ENCODE data around the gene SPECC1L.
A peak's percentile ranks its signal among the peaks of the same experiment; 100 is the strongest.

The SPECC1L gene

DNA sequence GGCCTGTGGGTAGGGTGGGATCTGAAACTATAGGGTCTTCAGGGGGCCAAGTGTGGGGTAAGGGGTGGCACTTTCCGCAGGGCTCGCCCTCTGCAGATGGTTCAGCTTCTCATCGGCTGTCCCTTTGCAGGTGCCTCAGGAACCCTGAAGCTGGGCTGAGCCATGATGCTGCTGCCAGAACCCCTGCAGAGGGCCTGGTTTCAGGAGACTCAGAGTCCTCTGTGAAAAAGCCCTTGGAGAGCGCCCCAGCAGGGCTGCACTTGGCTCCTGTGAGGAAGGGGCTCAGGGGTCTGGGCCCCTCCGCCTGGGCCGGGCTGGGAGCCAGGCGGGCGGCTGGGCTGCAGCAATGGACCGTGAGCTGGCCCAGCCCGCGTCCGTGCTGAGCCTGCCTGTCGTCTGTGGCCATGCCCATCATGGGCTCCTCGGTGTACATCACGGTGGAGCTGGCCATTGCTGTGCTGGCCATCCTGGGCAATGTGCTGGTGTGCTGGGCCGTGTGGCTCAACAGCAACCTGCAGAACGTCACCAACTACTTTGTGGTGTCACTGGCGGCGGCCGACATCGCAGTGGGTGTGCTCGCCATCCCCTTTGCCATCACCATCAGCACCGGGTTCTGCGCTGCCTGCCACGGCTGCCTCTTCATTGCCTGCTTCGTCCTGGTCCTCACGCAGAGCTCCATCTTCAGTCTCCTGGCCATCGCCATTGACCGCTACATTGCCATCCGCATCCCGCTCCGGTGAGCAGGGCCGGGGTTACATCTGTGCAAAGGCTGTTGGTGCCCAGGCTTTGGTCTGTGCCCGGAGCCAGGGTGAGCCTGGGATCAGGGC is 162.6 kb downstream of the SPECC1L start:
- DNase-seq = no peak

DNA sequence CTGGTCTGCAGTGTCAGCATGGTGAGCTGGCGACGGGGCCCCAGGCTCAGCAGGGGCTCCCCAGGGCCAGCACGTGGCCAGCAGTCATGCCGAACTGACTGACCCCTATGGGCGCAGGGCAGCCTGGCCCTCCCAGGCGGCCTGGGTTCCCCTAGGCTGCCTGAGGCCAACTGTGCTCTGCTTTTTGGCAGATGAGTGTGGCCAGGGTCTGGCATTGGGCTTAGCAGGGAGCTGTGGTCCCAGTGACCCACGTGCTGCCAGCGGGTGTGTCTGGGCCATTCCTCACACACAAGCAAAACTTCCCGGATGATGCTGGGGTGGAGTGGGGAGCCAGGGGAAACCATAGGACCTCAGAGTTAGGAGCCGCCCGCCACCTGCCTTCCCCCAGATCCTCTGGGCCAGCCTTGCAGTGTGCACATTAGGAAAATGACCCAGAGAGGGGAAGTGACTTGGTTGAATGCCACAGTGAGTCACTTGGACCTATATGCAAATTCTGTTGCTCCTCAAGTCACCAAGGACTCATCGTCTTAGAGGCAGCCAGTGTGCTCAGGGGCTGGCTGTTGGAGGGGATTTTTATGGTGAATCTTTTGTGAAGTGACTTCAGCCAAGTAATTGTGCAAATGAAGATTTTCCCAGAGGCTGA is 163.3 kb downstream of the SPECC1L start:
- peak; percentile 73 for DNase-seq

DNA sequence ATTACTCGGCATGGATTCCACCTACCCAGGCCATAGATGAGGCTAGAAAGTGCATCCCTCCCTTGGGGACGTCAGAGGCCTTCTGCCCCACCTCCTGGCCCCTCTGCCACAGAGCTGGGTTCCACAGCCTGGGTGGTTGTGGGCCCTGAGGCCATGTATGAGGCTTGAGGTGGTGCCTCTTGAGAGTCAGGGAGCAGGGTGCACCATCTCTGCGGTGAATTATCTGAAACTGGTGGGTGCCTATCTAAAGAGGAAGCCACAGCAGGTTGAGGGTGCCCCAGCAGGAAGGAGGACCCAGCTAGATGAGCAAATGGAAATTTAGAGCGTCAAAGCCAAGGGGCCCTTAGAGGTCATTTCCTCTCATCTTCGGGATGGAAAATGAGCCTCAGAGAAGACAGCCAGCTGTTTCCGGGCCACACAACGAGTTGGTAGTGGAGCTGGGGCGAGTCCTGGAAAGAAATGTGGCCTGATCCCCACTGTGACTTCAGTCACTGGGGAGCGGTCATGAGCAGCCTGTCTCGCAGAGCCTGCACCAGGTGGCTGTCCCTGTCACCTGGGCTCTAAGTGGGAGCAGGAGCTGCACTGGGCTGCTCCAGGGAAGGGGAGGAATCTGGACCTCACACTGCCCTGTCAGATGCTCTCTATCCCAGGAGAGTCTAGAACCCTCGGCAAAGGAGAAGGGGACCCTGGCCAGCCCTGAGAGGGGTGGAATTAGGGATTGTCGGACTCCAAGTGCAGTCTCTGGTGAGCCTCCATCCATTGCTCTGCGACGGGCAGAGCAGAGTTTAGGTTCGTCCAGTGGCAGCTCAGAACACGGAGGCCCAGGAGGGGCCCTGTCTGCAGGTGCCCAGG is 164.1 kb downstream of the SPECC1L start:
- peak; percentile 80 for DNase-seq

DNA sequence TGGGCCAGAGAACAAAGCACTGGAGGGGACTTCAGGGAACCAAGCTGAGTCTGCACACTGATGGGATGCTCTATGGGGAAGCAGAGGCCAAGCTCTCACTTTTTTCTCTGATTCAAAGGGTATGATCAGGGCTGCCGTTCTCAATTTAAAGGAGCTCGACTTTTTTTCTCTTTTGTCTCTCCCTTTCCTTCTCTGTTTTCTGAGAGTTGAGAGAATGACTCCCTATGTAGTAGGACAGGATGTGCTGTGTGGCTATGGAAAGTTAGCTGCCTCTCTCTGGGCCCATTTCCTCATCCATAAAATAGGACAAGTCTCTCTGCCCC is 164.7 kb downstream of the SPECC1L start:
- DNase-seq = no peak

DNA sequence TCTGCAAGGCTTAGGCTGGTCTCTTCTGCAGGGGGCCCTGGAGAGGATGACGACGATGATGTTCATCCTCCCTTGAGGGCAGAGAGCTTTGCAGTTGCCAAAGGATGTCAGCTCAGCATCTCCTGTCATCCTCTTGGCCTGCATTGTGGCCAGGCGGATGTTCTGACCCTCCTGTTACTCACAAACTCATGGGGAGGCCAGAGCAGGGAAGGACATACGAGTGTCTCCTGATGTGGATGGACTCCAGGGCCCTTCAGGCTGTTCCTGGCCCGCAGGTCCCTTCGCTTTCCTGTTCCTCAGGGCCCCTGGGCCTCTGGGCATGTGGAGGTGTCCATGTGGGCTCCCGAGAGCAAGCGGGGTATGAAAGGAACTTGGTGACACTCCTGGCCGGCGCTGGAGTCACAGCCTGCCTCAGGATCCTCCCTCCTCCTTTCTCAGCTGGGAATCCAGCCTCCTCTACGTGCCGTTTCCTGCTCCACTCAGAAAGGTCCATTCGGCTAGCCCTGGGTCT is 165.3 kb downstream of the SPECC1L start:
- no peak for DNase-seq

DNA sequence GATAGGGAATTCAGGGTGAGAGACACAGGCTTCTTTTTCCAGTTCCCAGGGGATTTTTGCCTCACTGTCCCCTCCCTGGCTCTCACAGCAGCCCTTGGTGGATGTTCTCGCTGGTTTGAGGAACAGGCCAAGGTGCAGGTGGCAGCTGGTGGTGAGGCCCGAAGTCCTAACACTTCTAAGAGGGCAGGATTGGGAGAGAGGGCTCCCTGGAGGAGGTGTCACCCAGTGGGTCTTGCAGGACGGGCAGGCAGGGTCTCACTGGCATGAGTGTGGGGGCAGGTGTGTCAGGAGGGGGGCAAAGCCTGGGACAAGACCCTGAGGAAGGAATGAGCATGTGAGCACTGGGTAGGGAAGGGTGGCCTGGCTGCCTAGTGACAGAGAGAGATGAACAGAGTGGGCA is 165.9 kb downstream of the SPECC1L start:
- DNase-seq = no peak

DNA sequence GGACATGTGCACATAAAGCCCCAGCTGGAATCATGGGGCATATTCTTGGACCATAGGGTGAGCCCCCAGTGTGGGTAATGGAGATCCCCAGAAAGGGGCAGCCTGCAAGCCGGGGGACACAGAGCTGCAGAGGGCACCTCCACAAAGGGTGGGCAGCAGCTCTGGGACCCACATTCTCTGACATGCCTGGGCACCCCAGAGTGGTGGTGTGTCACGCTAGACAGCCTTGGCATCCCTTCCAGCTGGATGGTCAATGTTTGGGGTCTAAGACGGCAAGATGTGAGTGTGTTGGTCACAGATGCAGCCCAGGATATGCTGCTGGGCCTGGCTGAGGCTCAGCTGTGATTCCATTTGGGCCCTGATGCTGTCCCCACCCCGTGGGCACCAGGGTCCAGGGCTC is 166.5 kb downstream of the SPECC1L start:
- no peak for DNase-seq

DNA sequence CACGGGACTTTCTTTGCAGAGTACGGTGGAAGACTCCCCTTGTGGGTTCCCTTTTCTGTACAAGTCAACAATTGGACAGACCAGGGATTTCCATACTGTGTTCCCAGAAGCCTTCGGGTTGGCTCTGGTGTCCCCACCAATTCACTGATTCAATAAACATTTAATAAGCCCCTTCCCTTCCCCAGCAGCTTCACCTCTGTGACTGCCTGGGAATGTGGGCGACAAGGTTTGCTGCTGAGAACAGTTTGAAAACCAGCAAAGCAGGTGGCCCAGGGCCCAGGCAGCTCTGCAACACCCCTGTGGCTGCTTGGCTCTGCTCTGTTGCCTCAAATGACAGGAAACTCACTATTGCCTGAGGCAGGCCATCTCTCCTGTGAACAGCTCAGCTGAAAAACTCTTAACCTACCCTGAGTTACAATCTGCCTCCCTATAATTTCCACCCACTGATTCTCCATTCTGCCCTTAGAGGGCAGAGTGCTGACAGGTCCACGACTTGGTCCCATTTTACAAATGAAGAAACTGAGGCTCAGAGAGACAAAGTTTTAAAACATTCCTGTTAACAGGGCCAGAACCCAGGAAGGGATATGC is 167.2 kb downstream of the SPECC1L start:
- no peak for DNase-seq

DNA sequence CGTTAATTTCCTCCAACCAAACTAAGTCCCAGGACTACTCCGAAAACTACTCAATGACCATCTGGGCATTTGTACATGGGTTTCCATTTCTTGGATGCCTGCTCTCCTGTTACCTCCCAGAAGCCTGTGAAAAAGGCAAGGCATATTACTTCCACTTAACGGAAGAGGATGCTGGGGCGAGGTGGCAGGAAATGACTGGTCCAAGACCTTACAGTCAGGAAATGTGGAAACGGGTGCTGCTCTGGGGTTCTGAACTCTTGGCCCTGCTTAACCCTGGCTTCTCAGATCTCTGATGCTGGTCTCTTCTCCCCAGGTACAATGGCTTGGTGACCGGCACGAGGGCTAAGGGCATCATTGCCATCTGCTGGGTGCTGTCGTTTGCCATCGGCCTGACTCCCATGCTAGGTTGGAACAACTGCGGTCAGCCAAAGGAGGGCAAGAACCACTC is 169.7 kb downstream of the SPECC1L start:
- no peak for DNase-seq

DNA sequence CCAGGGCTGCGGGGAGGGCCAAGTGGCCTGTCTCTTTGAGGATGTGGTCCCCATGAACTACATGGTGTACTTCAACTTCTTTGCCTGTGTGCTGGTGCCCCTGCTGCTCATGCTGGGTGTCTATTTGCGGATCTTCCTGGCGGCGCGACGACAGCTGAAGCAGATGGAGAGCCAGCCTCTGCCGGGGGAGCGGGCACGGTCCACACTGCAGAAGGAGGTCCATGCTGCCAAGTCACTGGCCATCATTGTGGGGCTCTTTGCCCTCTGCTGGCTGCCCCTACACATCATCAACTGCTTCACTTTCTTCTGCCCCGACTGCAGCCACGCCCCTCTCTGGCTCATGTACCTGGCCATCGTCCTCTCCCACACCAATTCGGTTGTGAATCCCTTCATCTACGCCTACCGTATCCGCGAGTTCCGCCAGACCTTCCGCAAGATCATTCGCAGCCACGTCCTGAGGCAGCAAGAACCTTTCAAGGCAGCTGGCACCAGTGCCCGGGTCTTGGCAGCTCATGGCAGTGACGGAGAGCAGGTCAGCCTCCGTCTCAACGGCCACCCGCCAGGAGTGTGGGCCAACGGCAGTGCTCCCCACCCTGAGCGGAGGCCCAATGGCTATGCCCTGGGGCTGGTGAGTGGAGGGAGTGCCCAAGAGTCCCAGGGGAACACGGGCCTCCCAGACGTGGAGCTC is 170.2 kb downstream of the SPECC1L start:
- DNase-seq = no peak

DNA sequence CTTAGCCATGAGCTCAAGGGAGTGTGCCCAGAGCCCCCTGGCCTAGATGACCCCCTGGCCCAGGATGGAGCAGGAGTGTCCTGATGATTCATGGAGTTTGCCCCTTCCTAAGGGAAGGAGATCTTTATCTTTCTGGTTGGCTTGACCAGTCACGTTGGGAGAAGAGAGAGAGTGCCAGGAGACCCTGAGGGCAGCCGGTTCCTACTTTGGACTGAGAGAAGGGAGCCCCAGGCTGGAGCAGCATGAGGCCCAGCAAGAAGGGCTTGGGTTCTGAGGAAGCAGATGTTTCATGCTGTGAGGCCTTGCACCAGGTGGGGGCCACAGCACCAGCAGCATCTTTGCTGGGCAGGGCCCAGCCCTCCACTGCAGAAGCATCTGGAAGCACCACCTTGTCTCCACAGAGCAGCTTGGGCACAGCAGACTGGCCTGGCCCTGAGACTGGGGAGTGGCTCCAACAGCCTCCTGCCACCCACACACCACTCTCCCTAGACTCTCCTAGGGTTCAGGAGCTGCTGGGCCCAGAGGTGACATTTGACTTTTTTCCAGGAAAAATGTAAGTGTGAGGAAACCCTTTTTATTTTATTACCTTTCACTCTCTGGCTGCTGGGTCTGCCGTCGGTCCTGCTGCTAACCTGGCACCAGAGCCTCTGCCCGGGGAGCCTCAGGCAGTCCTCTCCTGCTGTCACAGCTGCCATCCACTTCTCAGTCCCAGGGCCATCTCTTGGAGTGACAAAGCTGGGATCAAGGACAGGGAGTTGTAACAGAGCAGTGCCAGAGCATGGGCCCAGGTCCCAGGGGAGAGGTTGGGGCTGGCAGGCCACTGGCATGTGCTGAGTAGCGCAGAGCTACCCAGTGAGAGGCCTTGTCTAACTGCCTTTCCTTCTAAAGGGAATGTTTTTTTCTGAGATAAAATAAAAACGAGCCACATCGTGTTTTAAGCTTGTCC is 171.0 kb downstream of the SPECC1L start:
- DNase-seq = no peak

DNA sequence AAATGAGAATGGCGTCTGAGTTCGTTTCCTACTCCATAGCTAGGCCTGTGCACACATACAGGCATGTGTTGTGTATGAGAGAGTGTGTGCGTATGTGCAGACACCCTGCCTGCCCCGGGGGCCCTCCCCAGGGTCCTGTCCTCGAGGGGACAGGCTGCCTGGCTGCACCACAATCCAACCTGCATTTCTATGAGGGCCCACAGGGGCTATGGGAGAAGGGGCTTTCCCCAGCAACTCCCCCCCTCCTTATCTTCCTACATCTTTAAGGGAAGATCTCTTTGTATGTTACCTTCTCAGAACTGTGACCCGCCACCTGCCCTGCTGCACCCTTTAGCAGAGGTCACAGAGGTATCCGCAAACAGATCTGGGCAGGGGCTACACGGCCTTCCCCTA is 171.7 kb downstream of the SPECC1L start:
- DNase-seq = no peak

DNA sequence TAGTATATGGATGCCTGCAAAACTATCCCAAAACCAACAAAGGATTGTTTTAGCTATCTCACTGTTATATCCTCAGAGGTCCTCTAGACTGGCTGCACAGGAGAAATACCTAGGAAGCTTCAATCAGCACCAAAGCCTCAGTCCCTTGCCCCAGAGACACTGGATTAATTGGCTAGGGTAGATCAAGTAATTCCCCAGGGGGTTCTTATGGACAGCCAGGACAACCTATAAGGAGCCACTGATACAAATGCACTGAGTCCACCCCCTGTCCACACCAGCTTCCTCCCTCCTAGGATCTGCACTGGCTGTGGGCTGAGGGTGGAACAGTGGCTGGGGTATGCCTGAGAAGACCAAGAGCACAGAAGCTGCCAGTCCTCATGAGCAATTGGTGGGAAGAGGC is 173.0 kb downstream of the SPECC1L start:
- no peak for DNase-seq

DNA sequence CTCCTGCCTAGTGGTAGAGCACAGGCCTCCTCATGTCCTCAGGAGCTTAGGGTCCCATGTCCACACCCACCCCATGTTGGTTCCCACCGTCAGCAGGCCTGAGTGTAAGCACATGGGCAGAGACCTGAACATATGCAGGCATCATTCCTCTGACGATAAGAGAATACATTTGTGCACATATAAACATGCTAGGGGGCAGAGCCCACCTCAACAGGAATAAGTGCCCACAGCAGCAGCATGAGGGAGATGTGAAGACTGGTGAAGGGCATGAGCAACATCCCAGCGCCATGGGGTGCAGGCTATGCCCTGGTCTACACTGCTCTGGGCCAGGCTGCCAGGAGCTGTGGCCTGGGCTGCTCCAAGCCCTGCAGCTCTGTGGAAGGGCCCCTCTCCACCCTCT is 173.6 kb downstream of the SPECC1L start:
- no peak for DNase-seq

DNA sequence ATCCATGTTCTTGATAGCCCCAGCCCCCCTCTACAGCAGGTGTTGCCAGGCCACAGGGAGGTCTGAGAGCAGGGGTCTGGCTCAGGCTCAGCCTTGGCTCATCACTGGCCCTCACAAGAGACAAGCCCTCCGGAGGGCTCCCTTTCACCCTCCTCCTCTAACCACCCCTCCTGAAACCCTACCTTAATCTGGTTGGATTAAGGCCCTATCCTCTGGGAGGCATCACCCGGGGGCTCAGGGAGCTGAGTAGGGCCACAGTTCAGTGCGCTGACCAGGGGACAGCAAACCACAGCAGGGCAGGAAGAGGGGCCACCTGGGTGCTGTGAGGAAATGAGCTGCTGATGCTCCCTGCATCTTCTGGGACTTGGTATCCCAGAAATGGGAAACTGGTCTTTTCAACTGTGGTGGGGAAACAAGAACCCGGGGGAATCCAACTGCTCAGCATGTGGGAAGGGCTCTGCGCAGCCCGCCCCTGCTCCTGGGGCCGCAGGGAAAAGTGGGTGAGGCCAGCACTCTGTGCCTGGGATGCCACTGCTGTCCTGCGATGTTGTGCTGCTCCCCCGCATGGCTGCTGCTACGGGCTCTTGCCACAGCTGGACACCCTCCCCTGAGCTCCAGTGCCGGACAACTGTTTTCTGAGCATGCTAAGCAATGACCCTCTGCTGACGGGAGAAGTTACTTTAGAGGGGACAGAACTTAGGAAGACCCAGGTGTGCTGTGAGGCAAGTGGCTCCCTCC is 174.3 kb downstream of the SPECC1L start:
- DNase-seq = no peak

DNA sequence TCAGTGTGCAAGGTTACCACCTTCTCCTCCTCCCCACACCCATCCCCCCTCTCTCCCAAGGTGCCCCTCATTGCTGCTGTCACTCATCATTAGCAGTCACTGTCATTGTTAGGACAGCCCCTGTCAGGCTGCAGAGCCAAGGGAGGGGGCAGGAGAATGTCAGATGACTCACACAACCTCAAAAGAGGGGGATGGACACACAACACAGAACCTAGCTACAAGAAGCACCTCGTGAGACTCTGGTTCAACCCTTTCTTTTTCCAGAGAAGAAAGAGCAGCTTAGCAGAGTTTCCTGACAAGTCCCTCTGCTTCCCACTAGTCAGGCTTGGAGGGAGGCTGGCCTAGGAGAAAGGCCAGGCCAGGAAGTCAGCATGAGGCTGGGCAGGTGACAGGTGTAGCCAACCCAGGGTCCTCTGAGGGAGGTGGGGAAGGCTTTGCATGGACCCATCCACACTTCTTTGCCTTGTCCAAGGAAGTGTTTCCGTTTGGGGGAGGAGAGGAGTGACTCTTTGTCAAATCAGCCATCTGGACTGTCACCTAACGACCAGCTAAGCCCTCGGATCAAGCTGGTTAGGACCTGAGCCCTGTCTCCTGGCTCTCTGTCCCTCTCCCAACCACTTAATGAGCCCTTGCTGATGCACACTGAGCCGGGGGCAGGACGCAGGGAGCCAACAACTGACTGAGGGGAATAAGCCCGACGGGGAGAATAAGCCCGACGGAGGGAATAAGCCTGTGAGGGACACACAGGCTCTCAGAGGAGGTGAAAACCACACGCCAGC is 175.0 kb downstream of the SPECC1L start:
- no peak for DNase-seq

DNA sequence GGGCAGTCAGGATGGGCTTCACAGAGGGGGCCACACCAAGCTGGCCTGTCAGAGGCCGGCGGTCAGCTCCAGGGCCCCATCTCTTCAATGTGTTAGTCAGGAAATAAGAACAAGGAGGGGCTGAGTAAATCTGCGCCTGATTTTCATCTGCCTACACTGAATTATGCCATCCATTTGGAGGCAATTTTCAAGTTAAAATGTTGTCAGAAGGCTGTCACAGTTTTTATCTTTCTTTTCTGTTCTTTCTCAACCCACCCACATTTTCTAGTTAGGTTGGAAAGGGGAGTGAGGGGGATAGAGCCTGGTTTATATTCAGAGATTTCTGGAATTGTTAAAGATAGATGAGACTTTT is 175.6 kb downstream of the SPECC1L start:
- DNase-seq = no peak

DNA sequence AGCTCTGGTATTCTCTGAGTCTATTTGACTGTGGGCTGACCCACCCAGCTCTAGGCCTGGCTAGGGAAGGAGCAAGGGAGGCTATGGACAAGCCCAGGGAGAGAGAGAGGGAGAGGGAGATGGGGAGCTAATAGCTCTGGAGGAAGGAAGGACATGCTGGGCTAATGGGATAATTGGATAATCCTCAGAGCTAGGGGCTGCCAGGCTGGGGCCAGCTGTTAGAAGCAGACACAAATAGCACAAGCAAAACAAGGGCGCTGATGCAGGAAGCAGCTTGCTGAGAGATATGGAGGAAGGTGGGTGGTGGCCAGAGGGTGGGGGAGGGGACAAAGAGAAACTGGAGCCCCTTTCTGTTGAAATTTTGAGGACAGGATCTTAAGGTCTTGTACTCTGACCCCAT is 180.0 kb downstream of the SPECC1L start:
- no peak for DNase-seq

DNA sequence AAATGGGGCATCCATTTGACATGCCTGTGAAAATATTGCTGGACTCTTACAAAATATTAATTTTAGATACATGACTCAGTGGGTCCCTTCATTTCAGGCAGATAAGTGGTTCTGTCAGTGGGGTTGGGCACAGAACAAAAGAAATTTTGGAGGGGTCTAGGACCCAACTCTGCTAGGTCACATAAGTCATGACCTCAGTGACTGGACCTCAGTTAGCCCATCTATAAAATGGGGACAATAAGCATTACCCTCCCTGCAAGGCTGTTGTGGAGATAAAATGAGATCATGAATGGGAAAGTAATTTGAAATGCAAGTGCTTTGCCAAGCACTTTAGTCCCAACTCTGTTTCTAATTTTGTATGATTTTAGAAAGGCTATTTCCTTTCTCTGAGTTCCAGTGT is 180.5 kb downstream of the SPECC1L start:
- no peak for DNase-seq

DNA sequence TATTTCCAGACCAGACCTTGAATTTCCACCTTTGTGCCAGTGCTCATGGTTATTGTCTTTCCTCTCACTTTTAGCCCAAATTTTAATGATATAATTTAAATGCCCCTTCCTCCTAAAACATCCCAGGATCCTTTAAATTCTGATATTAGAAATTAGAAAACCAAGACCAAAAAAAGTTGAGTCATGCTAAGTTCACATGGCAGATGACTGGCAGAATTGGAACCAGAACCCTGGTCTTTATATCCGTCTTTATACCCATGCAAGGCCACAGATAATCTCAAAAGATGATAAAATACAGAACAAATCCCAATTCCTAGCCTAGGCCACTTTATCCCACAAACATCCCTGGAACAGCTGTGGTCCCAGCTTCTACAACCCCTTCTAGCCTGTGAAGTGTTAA is 183.2 kb downstream of the SPECC1L start:
- no peak for DNase-seq

Data from RPMI8226 (cell line).